HG03432 (cell line): ENCODE data around the gene ADH1A.
"Not testable (repeated sequence)": the region's sequence is repeated elsewhere in the genome, so short reads cannot be mapped to it uniquely, and the experiment has no call there.

Experiments used
- ATAC-seq: cut with Tn5 transposase; IDR thresholded peaks from one replicate; pipeline ENCODE4 v1.9.1; 2021; ENCODE audit warnings: mild to moderate bottlenecking, moderate library complexity; ENCODE audit not compliant: unreplicated experiment

ADH1A gene

DNA sequence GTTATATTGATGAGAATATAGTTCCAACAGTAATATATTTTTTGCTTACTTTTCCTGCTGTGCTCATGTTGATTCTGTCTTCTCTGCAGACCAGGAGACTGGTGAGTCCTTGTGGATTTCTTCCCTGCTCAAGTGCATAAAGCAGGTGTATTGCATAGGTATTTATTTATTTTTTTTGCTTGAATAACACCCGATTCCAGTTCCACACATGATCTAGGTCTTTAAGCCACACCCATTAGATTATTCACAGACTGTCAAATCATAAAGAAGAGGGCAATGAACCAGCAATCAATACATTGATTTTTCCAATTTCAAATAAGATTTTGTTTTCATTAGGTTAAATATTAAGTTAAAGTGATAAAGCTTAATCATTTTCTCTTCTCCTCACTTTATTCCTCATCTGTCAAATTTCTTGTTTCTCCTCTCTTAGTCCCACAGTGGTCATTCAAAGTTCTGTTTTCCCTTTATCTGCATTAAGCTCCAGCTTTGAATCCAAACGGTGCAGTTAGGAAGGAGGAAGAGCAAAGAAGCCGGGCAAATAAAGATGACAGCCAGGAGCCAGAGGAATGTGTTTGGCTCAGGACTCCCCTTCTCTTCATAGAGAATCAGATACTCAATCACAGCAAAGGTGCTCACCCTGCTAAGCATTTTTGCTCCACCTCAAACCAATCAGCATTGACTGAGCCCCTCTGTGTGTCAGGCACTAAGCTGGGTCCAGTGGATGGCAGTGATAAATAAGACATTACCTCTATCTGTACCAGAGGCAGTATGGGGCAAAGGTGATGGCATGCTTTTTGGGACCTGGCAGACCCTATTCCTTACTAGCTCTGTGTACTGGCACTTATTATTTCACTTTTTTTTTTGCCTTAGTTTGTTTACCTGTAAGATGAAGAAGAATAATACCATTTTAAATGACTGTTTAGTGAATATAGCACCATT is at the start of gene ADH1A:
Gene ADH1A (minus strand): TSS at position 138 of the 939 bp plus-strand sequence. CDS start 71 bp downstream, at position 67.
- ATAC-seq = no peak

DNA sequence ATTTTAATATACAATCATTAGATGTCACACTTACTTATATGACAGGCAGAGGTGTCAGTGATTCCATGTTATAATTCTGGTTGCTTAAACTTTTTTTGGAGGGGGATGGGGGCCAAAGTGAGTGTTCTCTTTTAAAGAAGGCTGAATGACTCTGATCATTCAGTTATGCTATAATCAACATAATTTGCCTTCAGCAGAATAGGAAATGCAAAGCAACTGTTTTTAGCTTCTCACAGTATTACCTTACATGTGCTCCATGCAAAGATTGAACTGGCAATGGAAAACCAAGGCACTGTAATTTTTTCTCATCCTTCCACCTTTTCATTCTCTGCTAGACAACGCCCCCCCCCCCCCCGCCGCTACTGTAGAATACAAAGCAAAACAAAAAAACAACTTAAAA is 48.4 kb upstream of the ADH1A start:
- no peak for ATAC-seq

DNA sequence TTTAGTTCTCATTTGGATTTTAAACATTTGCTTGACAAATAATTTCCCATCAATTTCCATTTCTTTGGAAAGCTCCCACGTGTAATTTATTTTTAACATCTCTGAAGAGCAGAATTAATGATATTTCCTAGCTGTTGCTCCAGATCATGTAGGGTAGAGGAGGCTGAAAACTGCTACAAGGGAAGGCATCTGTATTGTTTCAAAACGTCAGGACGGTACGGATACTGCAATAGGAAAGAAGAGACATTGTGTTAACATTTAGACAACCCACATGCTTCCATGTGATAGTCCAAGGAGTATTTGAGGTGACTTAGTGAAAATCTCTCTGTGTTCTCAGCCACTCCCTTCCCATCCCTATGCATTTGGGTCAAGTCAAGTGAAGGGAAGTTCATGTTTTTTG is 45.8 kb upstream of the ADH1A start:
- no peak for ATAC-seq

DNA sequence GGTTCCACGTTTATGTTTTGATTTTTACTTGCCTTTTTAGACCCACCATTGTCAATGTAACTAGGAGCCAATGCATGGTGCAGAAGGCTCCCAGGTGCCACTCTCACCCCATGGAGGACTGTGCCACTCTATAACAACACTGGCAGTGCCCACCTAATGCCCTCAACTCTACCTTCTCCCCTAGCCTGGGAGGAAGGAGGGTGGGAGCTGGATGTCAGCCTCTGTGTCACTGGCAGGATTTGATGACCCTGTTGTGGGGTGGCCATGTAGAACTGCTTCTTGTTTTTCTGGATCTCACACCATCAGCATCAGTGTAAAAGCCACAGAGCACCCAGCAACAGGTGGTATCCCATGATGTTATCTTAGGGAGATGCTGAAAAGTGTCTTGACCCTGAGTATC is 44.1 kb upstream of the ADH1A start:
- no peak for ATAC-seq

DNA sequence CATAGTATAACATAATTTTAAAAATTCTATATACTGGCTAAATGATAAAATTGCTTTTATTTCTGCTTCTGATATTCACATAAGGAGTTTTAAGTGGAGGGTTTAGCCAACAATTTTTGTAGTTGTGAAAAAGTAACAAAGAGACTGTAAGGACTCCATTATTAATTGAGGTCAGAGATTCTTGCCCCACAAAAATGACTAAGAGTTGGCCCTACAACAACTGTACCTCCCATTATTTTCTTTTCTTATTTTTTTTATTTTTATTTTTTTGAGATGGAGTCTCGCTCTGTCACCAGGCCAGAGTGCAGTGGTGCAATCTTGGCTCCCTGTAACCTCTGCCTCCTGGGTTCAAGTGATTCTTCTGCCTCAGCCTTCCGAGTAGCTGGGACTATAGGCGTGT is 39.9 kb upstream of the ADH1A start:
- no peak for ATAC-seq

DNA sequence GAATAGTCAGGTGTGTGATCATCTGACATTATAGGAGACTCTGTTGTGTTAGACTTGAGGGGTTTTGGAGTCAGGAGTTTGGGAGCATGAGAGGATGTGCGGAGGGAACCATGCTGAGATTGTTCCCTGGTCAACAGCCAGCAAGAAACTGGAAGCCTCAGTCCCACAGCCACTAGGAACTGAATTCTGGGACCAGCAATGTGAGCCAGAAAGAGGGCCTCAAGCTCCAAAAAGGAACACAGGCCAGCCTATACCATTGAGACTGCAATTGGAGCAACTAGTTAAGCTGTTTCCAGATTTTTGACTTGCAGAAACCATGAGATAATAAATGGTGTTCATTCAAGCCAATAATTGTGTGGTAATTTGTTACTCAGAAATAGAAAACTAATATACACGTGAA is 39.1 kb upstream of the ADH1A start:
- ATAC-seq = no peak

DNA sequence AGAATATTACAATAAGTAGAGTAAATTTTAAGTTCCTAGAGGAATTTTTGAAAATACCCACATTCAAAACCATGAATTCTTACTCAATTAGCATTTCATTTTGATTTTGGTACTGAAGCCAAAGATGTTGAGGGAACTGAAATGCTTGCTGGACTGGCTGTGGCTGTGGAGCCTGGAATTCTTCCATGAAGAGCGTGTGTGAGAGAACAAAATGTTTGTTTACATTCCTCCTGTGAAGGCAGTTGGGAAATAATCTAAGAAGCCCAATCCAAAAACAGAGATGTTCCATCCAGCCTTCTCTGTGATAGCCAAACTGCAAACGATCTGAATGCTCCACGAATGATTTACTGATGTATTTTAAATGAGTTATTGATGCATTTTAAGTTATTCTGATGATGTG is 34.2 kb upstream of the ADH1A start:
- no peak for ATAC-seq

DNA sequence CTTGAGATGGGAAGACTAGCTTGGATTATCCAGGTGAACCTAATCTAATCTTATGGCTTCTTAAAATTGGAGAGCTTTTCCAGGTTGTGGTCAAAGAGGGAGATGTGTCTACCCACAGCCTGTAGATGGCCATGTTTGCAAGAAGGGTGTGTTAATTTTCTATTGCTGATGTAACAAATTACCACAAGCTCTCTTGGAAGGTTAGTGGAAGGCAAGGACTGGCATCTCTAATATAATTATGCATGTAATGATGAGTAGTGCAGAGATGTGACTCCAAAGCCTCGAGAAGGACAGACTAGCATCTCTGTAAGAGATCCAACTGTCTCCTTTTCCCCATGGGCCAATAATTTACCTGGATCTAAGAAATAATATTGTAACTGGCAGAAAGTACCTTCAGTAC is 33.6 kb upstream of the ADH1A start:
- no peak for ATAC-seq

DNA sequence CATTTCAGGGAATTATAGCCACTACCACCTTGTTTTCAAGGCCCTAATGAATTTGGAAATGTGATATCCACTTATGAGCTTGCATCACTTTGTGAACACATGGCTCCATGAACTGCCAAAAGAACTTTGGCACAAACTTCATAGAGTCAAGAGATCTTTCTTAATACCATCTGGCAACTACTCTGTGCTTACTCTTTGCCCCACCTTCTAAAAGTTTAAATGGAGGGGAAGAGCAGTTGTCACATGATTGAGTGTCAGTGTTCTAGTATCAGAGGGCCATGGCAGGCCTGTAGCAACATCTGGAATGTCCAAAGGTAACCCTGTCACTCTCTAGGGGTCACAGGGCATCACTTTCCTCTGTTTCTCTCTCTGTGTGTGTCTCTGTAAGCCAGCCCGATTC is 33.0 kb upstream of the ADH1A start:
- ATAC-seq = no peak

DNA sequence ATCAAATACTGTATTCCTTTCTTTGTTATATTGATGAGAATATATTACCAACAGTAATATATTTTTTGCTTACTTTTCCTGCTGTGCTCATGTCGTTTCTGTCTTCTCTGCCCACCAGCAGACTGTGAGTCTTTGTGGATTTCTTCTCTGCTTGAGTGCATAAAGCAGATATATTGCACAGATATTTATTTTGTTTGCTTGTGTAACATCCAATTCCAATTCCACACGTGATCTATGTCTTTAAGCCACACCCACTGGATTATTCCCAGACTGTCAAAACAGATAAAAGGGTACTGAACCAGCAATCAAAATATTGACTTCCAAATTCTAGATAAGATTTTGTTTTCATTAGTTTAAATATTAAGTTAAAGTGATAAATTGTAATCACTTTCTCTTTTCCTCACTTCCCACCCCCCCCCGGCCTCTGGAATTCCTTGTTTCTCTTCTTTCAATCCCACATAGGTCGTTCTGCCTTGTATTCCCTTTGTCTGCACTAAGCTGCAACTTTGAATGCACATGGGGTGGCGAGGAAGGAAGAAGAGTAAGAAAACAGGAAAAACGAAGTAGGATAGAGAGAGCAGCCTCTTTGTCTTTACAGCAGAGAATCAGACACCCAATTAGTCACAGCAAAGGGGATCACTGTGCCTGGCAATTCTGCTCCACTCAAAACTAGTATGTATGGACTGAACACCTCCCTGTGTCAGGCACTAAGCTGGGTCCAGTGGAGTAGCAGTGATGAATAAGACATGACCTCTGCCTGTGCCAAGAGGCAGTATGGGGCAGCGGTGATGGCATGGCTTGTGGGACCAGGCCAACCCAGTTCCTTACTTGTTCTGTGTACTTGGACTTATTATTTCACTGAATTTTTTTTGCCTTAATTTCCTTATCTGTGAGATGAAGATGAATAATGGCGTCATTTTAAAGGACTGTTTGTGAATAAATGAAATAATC is 30.7 kb upstream of the ADH1A start, which contains the start of gene ADH1B:
Gene ADH1B (minus strand): TSS at position 161 of the 951 bp plus-strand sequence. CDS start 70 bp downstream, at position 91.
- no peak for ATAC-seq

DNA sequence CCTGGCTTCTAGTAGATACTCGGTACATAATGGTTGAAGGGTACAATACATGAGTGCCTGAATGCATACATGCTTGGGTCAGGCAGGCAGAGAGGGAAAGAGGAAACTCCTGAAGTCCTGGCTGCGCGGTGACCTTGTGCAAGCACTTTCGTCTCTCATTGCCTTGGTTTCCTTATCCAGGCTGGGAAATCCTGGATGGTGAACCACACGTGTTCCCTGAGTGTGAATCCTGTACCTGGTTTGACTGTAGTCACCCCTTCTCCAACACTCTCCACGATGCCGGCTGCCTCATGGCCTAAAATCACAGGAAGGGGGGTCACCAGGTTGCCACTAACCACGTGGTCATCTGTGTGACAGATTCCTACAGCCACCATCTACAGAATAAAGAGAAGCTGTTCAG is 27.0 kb upstream of the ADH1A start:
- ATAC-seq = not testable (repeated sequence)

DNA sequence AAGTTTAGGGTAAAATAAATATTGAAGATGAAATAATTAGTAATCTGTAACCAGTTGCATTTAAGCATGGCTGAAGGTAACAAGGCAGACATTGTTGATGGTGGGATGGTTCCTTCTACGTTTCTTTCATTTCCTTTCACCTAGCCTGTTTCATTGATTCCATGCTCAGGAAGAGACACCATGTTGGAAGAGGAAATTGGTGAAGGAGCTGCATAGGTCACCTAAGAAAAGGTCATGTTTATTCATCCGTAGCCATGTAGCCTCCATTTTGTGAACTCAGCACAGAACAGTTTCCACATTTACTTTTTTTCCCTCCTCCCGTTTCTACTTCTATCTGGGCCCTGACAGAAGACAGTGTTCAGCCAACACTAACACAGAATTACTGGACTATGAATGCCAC is 26.6 kb upstream of the ADH1A start:
- ATAC-seq = no peak

DNA sequence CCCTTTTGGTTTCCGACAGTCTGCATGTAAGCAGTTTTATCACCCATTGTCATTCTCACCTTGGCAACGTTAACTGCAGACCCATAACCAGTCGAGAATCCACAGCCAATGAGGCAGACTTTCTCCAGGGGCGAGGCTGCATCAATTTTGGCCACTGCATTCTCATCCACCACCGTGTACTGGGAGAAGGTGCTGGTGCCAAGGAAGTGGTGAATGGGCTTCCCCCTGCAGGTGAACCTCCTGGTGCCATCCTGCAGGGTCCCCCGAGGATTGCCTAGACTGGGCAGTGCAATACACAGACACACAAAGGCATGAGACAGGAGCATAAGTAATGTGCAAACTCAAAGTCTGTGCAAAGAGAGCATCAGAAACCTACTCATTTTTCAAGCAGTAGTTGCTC is 25.1 kb upstream of the ADH1A start:
- ATAC-seq = no peak

DNA sequence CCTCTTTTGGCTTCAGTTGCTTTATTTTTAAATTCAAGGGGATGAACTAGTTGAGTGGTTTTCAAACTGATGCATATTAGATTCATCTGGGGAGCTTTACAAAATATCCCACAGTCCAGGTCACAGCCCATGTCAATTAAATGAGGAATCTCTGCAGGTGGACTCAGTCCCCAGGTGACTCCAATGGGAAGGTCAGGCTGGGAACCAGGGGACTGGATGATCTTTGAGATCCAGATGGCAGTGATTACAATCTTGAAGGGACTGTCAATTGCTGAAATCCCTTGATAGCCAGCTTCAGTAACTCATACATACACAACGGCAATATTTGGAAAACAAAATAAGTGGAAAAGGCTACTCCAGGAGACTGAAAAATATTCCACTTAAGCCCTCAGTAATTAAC is 23.4 kb upstream of the ADH1A start:
- no peak for ATAC-seq

DNA sequence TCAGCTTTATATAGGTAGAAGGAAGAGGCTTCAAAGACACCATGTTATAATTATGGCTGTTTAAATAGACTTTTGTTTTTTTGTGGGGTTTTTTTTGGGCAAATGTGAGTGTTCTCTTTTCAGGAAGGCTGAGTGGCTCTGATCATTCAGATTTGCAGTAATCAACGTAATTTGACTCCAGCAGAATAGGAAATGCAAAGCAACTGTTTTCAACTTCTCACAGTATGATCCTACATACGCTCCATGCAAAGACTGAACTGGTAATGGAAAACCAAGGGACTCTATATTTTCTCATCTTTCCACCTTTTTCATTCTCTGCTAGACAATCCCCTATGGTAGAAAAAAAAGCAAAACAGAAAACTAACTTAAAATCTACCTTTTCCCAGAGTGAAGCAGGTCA is 19.6 kb upstream of the ADH1A start:
- ATAC-seq = no peak

DNA sequence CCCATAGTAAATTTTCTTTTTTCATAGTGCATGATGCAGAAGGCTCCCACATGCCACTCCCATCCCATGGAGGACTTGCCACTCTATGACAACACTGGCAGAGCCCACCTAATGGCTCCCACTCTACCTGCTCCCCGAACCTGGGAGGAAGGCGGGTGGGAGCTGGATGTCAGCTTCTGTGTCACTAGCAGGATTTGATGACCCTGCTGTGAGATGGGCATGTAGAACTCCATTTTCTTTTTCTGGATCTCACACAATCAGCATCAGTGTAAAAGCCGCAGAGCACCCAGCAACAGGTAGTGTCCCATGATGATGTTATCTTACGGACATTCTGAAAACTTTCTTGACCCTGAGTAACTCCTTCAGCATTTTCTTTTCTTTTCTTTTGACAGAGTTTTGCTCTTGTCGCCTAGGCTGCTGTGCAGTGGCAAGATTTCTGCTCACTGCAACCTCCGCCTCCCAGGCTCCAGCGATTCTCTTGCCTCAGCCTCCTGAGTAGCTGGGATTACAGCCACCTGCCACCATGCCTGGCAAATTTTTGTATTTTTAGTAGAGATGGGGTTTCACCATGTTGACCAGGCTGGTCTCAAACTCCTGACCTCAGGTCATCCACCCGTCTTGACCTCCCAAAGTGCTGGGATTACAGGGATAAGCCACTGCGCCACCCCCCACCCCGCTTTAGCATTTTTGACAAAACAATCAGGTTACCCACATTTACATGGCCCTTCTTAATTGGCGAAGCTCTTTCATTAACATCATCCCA is 15.0 kb upstream of the ADH1A start:
- no peak for ATAC-seq

DNA sequence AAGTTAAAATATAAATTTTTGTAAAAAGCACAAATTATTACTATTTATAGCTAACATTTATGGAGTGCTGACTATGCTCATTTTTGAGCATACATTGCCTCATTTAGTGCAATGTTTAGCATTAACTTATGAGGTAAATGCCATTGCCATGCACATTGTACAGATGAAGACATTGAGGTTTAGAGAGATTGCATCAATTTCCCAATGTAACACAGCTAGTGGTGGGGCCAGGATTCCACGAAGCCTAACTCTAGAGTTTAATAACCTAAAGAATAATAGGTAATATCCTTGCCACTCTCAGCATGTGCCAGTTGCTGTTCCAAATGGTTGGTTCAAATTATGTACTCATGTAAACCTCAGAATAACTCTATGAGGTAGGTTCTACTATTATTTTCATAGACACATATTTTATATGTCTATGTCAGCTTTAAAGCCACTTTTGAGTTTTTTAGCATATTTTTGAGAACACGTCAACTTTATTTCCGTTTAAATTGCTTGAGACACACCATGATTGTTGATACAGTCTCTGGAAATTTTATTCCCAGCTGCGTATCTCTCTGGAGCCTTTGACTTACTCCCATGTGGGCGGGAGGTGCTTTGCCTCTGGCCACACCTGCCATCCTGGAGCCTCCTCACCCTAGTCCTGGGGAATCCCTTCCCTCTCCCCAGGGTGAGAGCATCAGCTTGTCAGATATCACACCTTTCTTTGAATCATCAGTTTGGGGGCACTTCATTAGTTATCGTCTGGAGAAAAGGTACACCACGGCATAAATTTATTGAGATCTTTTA is 10.8 kb upstream of the ADH1A start:
- no peak for ATAC-seq

DNA sequence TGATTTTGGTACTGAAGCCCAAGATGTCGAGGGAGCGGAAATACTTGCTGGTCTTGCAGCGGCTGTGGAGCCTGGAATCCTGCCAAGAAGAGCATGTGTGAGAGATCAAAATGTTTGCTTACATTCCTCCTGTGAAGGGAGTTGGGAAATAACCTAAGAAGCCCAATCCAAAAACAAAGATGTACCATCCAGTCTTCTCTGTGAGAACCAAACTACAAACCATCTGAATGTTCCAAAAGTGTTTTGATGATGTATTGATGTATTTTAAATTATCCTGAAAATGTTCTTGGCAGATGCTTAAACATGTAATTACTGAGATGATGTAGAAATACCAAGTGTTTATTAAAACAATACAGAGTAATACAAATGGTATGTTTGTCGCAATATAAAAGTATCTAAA is 10.1 kb upstream of the ADH1A start:
- no peak for ATAC-seq

DNA sequence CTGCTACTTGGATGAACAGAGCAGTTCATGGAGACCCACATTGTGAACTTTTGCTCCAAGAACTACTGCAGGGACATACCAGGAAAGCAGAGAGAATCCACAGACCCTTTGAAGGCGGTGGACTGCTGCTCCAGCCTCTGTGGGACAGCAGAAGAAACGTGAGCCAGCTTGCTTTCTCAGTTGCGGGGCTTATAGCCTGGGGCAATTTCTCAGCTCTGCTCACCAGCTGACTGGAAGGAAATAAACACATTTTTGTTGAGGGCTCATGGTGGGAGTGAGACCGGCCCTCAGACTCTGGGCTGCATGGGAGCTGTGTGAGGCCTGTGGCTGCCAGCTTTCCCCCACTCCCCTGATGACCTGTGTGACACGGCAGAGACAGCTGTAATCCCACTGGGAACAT is 2.6 kb upstream of the ADH1A start:
- ATAC-seq = no peak

DNA sequence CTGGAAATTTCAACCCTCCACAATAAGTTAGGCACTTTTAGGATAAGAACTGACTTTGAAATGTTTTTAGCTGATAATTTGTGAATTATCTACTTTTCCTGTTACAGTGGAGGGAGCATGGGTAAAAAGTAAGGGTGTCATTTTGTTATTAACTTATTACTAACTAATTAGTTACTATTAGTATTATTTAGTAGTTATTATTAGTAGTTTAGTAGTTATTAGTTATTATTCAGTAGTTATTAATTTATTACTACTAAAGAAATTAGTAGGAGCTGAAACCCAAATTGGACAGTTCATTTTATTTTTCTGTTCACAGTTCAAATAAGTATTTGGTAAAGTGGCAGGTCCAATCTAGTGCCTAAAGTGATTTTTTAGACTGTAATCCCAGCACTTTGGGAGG is 5.4 kb downstream of the ADH1A start:
- no peak for ATAC-seq
